Measurements from ENCODE around the gene CCHCR1.

CCHCR1 gene

GRCh38 chr6:31128093-31128676, 29.4 kb downstream of the CCHCR1 start:
- peak; percentile 37 to 51 for DNase-seq (ENCODE audit: low read depth in 2 of 2)

- DNase-seq (ENCODE audit: low read depth in 2 of 2) = no peak
These were observed 31.0 kb downstream of the CCHCR1 start for GRCh38 chr6:31126396-31127175.

- no peak for DNase-seq (ENCODE audit: low read depth in 2 of 2)
These were observed 31.8 kb downstream of the CCHCR1 start for GRCh38 chr6:31125586-31126363.

- DNase-seq (ENCODE audit: low read depth in 2 of 2) = no peak
These were observed 32.4 kb downstream of the CCHCR1 start for GRCh38 chr6:31125162-31125561.

GRCh38 chr6:31122791-31123706, 34.6 kb downstream of the CCHCR1 start:
- no peak for DNase-seq (ENCODE audit: low read depth in 2 of 2)

GRCh38 chr6:31121131-31121790, 36.3 kb downstream of the CCHCR1 start:
- no peak for DNase-seq (ENCODE audit: low read depth in 2 of 2)

- DNase-seq (ENCODE audit: low read depth in 2 of 2) = no peak
These were observed 37.3 kb downstream of the CCHCR1 start, which contains the start of gene CDSN for GRCh38 chr6:31120151-31120915. Gene CDSN (minus strand): TSS chr6:31120446. CDS start chr6:31120419, 27 bp downstream.

GRCh38 chr6:31118178-31118577, 39.4 kb downstream of the CCHCR1 start:
- no peak for DNase-seq (ENCODE audit: low read depth in 2 of 2)

GRCh38 chr6:31116661-31117385, 40.8 kb downstream of the CCHCR1 start:
- DNase-seq (ENCODE audit: low read depth in 2 of 2) = no peak

GRCh38 chr6:31115941-31116560, 41.6 kb downstream of the CCHCR1 start:
- DNase-seq (ENCODE audit: low read depth in 2 of 2) = no peak

- DNase-seq (ENCODE audit: low read depth in 2 of 2) = no peak
These were observed 42.4 kb downstream of the CCHCR1 start for GRCh38 chr6:31114970-31115849.

- no peak for DNase-seq (ENCODE audit: low read depth in 2 of 2)
These were observed 43.1 kb downstream of the CCHCR1 start, which contains the start of gene PSORS1C1 for GRCh38 chr6:31114541-31114878. Gene PSORS1C1 (plus strand): TSS chr6:31114800. CDS start chr6:31129633, 14,833 bp downstream.

GRCh38 chr6:31113861-31114540, 43.6 kb downstream of the CCHCR1 start:
- no peak for DNase-seq (ENCODE audit: low read depth in 2 of 2)

GRCh38 chr6:31112478-31112877, 45.1 kb downstream of the CCHCR1 start, which contains the start of gene C6orf15:
Gene C6orf15 (minus strand): TSS chr6:31112575. CDS start chr6:31112555, 20 bp downstream.
- DNase-seq (ENCODE audit: low read depth in 2 of 2) = no peak

GRCh38 chr6:31111712-31112111, 45.9 kb downstream of the CCHCR1 start:
- no peak for DNase-seq (ENCODE audit: low read depth in 2 of 2)

- no peak for DNase-seq (ENCODE audit: low read depth in 2 of 2)
These were observed 46.6 kb downstream of the CCHCR1 start for GRCh38 chr6:31110825-31111582.

- no peak for DNase-seq (ENCODE audit: low read depth in 2 of 2)
These were observed 50.5 kb downstream of the CCHCR1 start for GRCh38 chr6:31107052-31107451.

Data from stimulated activated CD8-positive, alpha-beta memory T cell treated with anti-CD3 and anti-CD28 coated beads, Interleukin-15, amount 100 ng/mL, for 48 hours (primary cell).